HG03558 (cell line): ENCODE measurements around the gene PLXNA4.

Source experiments
- ATAC-seq: cut with Tn5 transposase; IDR thresholded peaks from one replicate; pipeline ENCODE4 v1.9.1; 2021; ENCODE audit warnings: moderate number of reproducible peaks; ENCODE audit not compliant: unreplicated experiment; ENCODE audit errors: extremely low read depth

Gene PLXNA4

DNA sequence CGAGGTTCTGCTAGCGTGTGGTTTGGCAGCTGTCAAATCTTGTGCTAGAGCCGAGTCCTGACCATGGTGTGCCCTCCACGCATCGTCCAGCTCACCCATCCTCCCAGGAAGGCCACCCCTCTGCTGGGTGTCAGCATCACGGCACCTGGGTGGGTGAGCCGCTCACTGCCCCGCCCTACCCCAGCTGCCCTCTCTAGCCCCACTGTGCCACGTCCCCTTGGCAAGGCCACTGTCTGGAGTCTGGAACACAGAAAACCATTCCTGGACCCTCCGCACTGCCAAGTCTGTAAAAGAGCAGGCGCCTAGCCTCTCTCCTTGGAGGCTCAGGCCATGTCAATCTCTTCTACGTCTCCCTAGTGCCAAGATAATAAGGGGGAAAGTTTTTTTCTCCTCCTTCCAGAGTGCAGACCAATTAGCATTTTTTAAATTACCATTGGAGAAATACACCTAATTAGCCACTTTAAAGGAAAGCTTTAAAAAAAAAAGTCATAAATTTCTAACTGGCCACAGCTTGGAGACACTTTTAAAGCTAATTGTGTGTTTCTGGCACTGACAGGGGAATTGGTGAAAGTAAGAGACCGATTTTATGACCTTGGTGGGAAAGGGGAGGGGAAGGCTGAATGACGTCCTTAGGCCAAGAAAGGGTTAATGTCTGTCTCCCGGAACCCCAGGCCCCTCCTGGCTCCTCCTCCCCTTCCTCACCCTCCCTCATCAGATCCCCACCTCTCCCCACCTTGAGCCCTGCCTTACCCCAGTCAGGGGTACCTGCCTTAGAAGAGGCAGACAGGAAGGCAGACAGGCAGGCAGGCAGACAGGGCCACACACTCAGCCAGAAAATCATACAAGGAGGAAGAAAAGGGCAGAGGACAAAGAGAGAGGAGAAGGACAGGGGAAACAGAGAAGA, 151.2 kb downstream of the PLXNA4 start:
- ATAC-seq: no peak

DNA sequence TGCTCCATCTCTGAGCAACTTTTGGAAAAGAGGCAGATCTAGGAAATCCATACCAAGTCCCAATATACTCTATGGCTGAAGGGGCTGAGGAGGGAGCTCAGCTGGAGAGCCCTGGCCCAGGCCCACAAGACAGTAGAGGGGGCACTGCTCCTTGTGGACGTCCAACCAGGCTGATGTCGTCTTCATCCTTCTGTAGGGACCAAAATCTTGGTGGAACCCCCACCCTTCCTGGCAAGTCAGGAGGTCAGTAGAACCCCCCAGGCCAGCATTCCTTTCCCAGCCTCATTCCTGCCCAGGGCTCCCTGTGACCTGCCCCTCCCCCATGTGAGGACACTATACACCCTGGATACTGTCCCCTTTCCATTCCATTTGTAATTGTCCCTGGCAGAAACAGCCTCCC, 152.0 kb downstream of the PLXNA4 start:
- no peak for ATAC-seq

DNA sequence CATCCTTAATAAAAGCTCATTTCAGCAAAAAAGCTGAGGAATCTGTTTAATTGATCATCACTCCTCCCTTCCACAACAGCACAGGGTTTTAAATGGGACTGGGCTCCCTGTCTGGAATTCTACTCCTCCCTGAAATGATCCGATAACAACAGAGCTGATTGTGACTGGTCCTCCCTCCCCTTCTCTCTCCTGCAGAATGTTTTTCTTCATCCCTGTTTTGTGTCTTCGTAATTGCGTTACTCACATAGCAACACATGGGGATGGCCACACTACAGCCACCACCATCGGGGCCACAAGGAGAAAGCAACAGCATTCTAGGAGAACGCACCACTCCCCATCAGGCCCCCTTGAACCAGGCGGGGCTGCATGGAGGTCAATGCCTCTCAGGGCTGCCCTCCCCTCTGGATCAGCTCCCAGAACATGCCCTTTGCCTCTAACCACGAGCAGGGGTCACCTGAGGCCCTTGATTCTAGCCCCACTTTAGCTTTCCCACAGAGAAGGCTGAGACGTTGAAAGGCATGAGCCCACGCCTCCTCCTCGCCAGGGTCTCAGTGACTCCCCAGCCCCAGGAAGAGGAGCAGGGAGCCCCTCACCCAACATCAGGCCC, 152.6 kb downstream of the PLXNA4 start:
- ATAC-seq: no peak

DNA sequence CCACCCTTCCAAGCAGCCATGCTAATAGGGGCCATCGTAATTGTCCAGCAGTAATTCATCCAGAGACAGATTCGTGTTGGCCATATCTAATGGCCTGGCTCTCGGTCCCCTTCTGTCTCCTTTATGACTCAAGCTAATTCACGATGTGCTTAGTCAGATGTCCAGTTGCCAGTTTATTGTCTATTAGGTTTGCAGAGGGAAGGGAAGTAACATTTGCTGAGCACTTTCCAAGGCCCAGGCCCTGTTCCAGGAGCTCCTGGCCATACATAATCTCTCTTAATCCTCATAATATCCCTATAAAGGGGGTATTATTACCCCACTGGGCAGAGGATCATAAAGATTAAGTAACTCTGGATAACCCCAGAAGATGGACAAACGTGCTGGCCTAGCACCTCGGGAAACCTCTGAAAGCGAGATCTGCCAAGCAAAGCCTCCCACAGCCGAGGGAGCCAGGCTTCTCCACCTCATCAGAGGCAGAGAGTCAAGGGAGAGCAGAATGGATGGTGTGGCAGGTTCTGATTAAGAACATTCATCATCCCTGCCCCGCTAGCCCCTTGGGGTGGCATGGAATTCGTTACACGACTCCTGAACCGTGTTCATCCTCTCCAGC, 153.7 kb downstream of the PLXNA4 start:
- no peak for ATAC-seq

DNA sequence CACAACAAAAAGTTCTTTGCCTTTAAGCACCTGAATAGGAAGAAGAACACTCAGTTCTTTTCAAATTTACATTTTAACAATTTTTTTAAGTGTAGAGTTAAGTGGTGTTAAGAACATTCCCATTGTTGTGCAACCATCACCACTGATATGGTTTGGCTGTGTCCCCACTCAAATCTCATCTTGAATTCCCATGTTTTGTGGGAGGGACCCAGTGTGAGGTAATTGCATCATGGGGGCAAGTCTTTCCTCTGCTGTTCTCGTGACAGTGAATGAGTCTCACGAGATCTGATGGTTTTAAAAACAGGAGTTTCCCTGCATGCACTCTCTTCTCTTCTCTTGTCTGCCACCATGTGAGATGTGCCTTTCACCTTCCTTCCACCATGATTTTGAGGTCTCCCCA, 155.7 kb downstream of the PLXNA4 start:
- no peak for ATAC-seq

DNA sequence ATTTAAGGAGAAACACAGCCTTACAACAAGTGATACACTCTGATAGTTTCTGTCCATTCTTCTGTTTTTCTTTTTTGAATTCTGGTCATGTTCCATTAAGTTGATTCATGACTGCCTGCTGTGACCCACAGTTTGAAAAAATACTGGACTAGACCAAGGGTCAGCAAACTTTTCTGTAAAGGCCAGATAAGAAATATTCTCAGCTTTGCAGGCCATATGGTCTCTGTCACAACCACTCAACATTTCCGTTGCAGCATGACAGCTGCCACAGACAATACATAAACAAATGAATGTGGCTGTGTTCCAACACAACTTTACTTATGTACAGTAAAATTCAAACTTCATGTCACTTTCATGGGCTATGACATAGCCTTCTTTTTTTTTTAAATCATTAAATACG, 156.7 kb downstream of the PLXNA4 start:
- no peak for ATAC-seq

DNA sequence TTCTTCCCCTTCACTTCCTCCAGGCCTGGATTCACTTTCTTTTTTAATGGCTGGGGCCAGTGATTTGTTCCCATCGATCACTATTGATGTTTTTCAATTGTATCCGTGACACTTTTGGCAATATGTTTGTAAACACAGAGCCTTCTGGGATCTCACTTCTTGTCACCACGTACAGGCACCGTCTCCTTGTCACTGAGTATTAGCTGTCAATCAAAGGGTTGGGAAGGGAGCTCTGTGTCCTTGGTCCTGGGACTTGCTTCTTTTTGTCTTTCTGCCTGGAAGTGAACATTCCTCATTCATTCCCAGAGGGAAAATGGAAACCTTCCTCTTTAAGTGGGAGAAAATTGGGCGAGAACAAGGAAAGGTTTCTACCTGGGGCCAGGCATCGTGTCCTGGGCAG, 157.4 kb downstream of the PLXNA4 start:
- ATAC-seq: no peak

DNA sequence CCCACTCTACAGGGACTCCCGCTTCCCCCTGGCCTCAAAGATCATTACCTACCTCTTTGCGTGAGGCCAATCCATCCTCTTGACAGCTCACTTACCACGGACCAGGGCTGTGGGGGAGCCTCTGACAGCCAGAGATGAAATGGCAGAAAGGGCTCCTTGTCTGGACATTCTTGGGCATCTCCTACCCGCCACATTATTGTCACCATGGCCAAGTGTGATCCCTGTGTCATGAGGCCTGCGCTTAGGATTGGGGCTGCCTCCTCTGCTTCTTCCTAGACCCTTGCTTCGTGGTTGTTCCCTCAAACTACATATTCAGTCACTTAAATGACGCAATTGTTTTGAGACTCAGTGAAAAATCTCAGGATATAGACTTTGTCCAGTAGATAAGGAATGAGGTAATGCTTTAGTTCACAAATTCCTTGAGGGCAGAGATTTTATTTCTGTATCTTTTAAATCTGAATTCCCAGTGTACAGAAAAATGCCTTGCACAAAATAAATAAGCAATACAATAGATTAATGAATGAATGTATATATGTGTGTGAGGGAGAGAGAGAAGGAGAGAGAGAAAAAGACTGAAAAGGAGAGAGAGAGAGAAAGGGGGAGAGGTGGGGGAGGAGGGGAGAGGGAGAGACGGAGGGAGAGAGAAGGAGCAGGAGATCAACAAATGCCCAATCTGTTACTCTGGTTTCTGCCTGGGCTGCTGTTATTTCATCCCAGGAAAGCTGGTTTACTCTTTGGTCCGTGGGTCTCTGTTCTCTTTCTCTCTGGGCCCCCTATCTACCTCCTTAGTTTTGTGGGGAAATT, 159.0 kb downstream of the PLXNA4 start:
- no peak for ATAC-seq

DNA sequence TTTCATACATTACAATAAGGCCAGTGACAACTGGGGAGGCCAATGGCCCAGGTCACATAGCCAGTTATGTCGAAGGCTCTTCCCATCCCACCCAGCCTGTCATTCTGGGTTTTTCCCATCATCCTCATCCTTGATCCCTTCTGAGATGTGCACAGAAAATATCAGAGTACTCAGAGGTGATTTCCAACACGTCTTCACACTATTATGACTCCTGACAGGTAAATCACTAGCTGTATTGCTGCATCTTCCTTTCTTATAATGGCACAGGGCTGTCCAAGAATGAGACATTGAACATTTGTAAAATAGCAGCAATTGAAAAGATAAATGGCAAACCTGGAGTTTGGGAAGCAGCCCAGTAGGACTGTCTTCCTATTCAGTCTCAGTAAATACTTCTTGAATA, 159.9 kb downstream of the PLXNA4 start:
- ATAC-seq: no peak

DNA sequence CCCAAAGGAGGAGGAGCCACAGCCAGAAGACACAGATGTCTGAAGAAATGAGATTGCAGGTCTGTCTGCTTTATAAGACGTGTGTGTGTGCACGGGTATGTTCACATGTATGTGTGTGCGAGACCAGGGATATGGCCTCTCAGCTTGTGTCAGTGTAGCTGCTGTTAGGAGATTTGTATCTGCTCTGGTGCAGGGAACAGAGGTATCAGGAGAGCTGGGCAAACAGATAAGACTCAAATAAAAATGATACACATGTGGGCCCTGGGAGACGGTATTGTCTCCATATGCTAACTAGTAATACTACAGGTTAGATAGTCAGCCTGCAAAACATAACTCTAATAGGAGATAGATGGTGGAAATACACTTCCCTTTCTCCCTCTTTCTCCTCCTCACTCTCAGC, 161.0 kb downstream of the PLXNA4 start:
- no peak for ATAC-seq

DNA sequence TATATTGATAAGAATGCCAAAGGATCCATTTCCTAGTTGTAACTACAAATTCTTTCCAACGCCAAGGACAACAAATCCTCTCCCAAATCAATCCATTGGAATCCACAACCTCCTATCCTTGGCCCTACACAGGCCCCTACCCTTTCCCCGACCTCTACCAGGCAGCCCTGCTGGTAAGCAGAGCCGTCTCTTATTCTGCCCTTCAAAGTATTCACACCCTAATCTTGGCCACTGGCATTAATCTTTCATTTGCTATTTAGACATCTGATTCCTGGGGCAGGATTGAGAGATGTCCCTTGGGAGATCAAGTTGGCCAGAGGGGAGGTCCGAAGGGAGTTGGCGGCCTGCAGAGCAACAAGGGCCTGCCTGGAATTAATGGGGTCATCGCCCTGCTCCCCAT, 161.4 kb downstream of the PLXNA4 start:
- no peak for ATAC-seq

DNA sequence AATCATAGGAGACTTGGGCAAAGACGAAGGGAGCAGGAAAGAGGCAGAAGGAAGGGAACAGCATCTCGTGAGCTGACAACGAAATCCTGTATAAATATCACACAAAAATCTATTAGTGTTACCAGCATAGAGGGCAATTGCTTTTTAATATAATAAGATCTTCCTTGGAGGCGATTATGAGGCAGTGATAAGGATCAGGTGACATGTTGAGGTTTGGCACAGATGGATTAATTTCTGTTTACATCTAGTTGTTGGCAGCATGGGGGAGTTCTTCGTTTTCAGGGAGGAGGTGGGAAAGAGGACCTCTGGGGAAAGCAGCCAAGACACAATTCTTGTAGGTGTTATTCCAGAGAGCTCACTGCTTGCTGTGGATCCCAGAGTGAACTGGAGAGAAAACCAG, 163.8 kb downstream of the PLXNA4 start:
- ATAC-seq: no peak

DNA sequence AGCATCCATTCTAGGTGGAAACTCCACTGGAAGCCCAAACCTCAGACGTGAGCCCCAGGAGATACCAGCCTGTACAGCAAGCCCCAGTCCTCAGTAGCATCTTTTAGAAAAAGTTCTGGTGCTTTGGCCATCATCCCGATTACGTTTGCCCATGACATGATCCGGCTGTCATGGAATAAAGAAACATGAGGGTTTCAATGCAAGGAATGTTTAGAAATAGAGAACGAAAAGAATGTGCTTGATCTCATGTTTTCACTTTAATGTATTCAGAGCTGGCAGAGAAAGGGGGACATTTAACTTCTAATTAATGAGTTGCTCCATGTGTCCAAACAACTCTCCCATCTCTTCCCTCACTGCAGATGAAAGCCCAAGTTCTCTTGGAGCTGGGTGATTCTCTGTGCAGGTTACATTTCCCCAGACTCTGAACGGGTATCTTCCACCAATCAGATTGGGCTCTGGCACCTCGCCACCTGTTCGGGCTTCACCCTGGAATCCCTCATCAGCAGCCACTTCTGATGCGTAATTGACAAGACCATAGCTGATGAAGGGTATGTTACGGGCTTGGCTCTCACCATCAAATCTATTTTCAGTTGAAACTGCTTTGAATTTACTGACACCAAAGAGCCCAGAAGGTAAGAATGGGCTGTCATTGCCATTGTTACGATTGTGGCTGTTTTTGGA, 165.3 kb downstream of the PLXNA4 start:
- ATAC-seq: no peak

DNA sequence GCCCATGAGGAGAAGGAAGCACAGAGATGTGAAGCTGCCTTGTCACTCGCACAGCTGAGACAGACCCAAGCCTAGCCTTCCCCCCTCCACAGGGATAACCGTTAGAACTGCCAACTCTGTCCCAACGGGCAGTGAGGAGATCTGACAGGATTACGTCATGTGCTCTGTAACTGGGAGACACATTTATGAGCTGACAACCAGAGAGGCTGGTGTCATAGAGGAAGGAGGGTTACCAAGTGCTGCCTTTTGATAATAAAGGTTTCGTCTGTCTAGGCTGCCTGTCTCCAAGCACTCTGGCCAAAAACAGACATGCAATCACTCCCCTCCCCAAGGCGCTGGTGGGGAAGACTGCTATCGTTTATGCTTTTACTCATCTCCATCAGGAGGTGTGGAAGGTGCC, 165.9 kb downstream of the PLXNA4 start:
- ATAC-seq: no peak

DNA sequence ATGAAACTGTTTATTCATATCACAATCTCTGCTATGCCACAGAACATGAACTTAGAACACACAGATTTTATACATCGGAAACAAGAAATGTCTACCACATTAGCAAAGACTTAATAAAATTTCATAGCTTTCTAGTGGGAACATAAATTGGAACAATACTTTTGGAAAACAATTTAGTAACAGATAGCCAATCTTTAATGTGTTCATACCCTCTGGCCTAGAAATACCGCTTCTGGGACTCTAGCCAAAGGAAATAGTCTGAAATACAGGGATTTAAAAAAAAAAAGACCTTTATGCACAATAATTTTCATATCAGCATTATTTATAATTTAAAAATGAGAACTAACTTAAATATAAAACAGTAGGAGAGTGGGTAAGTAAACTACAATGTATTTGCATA, 168.5 kb downstream of the PLXNA4 start:
- no peak for ATAC-seq

DNA sequence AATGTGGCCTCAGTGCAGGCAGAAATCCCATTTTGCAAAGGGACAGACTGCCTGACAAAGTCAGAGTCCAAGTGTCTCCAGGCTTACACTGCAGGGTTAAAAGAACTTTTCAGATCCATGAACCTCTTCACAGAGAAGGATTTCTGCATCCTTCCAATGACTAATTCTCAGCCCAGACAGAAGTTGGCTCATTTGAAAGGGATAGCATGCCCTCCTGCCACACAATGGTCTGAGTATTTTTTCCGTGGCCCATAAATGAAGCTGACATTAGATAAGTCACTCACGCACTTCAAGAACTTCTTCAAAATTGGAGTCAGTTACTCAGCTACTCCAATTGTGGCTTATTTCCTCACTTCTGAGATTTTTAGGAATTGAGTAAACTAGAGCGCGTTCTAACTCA, 170.2 kb downstream of the PLXNA4 start:
- ATAC-seq: no peak

DNA sequence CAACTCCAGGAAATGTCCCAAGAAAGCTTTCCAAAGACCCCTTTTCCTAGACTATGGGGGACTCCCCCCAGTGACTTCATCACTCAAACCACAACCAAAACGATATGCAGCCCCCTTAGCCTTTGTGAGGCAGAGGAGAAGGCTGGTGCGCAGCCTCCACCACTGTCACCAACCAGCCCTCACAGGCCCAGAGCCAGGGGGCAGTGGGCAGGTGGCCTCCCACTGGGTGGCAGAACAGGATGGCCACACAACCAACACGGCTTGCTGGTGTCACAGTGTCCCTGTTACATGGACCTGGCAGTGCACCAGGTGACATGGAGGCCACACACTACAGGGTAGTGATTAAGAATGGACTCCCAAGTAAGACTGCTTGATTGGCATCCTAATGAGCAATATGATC, 172.0 kb downstream of the PLXNA4 start:
- no peak for ATAC-seq

DNA sequence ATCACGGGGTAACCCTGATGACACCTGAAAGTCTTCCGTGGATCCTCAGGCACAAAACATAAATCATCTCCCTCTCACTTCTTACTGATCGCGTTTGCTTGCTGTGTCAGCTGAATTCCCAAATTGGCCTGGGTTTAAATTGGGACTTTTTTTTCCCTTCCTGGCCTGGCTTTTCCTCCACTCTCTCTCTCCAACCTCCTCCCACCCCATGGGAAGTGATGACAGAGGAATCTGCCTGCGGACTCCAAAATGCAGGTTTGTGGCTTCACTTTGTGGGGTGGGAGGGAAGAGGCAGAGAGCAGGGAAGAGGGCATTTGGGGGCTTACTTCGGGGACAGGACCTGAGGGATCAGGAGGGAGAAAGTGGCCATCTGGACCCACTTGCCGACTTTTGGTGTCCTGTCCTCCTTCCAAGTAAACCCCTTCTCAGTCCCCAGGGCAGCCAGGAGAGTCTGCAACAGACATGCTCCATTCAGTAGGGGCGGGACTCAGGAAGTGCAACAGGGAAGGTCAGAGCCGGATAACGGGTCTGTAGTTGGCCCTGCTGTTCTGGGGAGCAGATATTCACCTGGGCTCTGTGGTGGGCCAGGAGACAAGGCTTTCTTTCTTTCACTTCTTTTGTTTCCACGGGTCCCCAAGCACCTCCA, 172.7 kb downstream of the PLXNA4 start:
- no peak for ATAC-seq

DNA sequence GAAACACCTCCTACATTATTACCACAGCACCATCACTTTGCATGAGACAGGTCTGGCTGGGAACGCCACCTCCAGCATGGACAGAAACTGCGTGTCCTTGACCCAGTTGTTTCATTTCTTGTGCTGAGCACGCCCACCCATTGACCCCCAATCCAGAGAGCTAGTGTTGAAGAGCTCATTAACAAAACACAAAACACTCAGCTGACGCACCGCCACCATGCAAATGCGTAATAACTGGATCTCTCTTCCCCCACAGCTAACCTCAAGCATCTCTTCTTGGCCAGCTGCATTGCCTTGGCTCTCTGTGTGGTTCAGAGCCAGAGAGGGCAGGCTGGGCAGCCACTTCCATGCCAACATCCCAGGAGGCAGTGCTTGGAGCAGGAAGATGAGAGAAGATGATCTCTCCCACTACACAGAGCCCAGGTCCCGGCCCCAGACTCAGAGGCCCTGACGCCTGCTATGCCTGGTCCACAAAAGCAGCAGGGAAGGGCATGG, 173.5 kb downstream of the PLXNA4 start:
- ATAC-seq: no peak

DNA sequence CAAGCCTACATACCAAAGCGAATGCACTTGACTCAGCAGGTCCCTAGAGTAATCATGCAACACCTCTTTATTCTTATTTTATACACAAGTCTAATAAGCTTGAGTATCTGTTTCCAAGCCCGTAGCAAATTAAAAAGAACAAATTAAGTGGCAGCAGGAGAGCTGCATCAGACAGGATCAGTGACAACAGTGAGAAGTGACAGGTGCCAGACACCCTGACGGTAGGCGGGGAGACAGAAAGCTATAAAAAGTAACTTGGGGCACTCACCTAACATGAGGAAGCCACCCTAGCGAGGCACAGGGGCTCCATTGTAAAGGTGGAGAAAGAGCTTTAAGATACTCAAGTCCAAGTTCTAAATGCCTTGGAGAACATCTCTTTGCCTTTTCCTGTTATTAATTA, 174.2 kb downstream of the PLXNA4 start:
- no peak for ATAC-seq
